SHP77 (cell line): Measurements from ENCODE around the gene PPP1R14C.
"Not testable (repeated sequence)": the region's sequence is repeated elsewhere in the genome, so short reads cannot be mapped to it uniquely, and the experiment has no call there.

Experiments used
- DNase-seq, 2 experiments: peaks; one replicate each; lab custom pipeline; 2025; lab: John Stamatoyannopoulos, UW

PPP1R14C gene

DNA sequence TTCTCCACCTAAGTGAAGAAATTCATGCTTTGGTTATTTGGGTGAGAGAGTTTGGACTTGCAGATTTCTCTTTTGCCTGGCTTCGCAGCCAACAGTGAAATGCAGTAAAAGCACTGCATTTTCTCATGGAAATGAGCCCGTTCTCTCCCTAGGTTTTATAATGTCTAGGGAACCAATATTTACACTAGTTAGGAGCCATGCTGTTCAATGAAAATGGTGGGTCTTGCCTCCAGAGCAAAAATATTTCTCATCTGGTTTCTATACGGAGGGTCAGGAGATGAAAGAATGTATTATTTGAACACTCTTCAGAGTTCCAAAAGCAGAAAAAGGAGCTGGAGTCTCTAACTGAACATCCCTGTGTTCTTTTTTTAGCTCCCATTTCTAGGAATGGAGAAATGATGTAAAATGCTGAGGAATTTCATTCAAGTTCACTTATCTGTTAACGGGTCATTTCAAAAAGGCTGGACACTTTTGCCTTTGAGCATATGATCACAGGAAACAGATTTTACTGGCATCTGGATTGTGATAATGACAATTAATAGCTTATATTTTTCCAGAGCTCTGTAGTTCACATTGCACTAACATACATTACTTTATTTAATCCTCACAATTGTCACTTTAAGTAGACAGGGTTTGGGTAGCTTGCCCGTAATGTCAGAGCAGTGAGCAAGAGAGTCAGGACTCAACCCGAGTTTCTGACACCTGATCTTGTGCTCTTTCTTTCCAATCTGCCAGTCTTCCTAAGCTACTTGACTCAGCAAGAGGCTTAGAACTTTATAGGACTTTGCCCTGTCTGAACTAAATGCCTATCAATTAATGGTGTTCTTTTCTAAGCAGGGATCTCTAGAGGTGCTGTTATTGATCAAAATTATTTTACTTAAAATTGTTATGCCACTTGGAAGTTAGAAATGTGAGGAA lies 78.0 kb downstream of the PPP1R14C start:
- DNase-seq, result no peak

DNA sequence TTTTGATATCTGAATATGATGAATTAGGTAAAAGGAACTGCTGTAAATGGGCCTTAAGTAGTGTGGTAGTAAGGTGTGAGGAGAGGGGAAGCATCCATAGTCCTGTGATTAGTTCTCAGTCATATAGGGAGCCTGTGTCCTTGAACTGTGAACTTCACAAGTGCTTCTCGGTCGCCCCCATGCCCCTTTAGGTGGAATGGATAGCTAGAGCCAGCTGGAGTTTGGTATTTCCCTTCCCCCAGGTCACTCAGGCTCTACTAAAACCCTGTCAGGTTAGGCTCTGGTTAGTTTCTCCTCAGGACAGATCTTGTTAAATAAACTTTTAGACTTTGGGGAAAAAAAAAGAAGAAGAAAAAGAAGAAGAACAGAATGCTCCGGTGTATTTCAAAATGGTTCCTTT lies 82.0 kb downstream of the PPP1R14C start:
- no peak for DNase-seq

DNA sequence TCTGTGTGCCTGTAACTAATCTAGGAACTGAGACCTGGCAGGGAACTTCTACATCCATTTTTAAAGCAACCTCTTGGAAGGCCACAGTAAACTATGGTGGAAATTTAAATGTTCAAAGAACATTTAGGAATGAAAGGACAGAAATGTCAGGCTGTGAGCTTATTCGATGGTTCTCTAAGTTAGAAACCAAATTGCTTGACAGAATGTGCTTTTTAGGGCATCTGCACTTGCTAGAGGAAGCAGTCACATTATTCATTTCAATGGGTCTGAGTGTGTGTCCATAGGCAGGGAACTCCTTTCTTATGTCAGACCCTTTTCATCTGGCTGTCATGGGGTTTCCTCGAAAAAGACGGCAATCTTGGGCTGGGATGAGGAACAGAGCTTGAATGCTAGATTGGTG lies 84.4 kb downstream of the PPP1R14C start:
- DNase-seq, result no peak

DNA sequence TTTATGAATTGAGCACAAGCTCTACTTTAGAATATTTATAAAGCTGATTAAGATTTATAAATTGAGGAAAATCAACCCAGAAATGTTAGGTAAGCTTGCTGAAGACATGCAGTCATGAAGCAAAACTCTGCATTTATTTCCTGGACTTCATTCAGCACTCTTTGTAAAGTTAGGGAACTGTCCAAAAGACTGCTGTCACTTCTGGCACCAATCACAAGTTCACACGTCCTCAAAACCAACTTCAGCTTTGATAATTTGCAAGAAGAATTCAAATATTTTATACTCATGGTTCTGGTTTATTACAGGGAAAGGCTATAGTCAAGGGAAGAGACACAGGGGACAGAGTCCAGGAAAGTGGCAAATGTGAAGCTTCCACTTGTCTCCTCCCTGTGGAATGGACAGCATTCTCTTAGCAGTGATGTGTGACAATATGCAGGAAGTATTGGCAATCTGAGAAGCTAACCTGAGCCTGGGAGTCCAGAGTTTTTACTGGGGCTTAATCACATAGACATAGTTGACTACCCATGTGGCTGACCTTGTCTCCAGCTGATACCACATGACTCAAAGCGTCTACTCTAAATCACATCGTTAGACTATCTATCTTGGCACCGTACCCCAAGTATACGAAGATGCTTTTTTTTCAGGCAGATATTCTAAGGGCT lies 85.4 kb downstream of the PPP1R14C start:
- no peak for DNase-seq

DNA sequence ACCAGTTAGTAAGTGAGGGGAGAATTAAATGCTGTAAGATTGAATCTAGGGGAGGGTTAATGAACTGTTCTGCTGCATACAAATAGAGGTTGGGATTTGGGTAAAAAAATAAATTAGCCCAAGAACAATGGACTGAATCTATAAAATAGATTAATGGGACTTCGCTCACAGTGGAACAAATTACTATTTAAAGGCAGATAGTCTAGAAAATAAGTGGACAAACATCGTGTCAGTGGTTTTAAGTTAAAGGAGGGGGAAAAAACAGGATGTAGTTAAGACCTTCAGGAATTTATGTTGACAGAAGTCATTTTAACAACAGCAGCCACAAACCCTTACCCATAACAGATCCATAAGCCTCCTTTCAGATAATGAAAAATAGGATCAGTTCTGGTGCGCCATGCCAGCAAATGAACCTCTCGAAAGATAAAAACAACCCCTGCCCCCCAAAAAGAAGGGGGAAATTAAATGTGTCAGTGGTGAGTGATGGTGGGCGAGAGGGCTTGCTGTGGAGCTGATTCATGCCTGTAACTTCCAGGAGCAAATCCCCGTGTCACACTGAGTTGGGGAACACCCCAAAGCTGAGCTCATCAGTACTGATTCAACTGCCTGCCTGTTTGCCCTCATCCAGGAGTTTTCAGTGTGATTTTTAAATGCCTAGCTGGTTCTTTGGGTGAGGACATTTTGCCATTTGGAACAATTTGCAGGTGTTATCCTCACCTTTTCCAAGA lies 86.8 kb downstream of the PPP1R14C start:
- DNase-seq, result no peak

DNA sequence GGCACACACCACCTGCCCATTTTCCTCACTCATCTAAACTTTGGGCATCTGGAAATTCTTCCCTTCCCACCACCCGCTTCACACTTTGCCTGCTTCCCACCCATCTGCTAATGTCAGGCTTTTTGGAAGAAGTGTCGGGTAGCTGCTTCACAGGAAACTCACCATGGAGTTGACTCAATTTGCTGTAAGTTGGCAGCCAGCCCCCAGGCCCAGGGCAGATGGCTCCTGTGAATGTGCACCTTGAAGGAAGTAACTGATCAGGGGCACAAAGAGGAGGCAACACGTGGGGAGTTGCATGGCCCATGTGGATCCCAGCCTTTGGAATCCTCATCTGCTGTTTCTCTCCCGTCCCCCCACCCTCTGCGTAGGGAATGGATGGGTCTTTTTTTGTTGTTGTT lies 87.3 kb downstream of the PPP1R14C start:
- no peak for DNase-seq

DNA sequence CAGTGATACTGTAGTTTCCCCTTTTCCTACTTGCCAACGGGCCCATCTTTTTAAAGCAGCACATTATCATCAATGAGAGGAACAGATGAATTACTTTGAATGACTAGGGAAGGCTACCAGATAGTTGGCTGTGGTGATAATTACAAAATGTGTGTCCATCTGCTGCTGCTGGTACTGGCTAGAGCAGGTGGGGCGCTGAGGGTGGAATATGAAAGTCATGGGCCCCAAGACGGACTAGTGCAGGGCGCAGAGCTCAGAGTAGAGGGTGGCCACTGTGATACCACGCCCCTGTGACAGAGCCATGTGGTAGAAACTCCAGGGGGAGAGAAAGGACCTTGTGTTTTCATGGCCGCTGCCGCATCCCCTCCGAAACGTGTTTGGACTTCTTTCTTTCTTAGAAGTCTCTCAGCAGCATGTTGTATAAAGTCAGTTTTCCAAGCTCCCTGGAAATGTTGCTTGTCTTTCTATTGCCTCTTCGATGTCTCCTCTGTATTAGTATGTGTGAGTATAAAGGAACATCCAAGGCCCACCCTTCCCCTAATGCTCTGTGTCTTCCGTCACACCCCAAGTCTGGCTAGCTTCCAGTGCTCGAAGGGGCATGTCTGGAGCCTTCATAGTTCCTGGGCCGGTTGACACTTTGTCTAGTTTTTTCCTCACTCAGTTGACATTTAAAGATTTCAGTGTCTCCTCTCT lies 88.1 kb downstream of the PPP1R14C start:
- no peak for DNase-seq

DNA sequence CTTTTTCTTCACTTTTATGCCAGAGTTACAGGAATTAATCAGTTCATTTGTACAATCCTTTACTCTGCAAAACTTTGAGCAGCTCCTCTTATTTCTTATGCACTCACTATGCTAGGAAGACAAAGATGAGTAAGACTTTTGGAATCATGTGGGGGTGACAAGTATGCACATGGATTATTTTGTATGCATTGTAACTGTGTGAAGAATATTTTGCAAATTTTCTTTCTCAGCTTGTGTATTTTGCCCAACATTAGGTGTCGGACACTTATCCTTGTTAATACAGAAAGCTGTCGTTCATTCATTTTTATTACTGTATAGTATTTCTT lies 88.6 kb downstream of the PPP1R14C start:
- DNase-seq, result no peak

DNA sequence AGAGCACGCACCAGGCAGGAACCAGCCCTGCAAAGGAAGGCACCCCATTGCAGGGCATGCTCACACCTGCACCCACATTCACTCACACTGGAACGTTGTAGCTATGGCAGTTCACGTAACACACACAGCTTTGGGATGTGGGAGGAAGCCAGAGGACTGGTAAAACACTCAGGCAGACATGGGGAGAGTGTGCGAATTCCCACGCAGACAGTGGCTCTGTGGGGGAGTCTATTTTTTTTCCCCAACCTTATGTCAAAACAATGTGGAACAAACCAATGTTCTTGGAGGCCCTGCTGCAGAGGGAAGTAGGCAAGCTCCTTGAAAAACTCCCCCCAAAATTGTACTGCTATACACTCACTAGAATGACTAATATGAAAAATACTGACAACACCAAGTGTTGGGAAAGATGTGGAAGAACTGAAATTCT lies 91.0 kb downstream of the PPP1R14C start:
- no peak for DNase-seq

DNA sequence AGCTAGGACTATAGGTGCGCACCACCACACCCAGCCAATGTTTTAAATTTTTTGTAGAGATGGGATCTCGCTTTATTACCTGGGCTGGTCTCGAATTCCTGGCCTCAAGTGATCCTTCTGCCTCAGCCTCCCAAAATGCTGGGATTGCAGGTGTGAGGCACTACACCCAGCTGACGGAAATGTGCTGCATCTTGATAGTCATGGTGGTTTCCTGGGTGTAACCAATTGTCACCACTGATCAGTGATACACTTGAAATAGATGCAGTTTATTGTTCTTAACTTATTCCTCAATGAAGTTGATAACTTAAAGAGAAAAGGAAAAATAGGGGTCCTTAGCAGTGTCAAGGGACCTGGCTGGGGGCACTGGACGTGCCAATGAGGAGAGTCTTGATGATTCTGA lies 92.4 kb downstream of the PPP1R14C start:
- DNase-seq, result no peak

DNA sequence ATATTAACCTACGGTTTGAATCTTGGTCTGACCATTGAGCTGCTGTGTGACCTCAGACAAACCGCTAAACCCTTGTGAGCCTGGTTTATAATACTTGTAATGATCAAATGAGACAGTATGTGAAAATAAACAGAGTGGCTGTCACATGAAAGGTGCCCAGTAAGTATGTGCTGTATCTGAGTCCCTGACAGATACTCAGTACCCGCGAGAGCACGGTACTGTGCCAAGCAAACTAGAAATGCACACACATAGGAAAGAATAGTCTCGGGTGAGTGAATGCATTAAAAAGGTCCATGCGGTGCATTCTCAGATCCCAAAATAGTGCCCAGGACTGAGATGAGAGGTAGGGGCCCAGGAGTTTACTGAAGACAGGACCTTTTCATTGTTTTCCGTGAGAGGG lies 93.3 kb downstream of the PPP1R14C start:
- no peak for DNase-seq

DNA sequence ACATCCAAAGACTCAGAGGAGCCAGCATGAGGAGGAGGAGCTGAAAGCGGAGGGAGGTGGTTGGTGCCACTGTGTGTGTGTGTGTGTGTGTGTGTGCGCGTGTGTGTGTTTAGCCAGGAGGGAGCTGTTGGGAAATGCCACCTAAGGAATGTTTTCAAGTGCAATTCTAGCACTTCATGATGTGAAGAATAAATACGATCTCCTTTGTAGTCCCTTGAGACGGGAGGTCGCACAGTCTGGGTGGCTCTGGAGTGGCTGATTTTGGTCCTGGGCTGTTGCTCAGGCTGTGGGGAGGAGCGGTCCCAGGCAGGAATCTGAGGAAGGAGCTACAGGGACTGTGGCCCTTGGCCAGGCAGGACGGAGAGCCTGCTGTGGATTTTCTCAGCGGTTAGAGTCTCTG lies 93.7 kb downstream of the PPP1R14C start:
- DNase-seq, result no peak

DNA sequence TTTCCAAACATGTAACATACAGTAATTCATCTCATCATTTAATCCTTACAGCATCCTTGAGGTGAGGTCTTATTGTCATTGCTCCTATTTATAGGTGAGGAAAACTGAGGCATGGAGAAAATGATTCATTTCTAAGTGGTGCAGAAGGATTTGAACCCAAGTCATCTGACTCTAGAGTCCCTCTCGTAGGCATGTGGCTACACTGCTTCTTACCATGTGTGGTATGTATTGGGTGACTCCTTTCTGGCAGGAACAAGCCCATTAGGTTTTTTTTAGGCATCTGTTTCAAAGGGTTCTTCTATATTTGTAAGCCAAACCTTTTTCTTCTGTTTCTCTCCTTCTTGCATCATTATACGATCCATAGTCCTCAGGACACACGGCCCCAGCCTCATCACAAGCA lies 94.8 kb downstream of the PPP1R14C start:
- DNase-seq, result no peak

DNA sequence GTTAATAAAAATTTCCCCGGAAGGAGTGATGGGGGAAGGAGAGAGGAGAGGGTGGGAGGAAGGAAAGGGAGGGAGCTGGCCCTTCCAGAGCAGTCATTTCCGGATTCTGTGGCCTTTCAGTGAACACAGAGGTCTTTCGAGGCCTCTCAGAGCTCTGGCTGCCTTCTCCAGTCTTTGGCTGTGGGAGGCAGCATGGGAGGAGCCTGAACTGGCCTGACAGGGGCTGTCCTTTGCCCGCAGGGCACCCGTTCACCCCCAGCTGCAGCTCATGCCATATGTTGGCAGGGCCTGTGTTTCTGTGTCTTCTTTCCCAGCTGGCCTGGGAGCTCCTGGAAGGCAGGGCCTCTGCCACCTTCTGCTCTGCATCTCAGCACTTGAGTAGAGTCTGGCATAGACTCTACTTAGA lies 95.5 kb downstream of the PPP1R14C start:
- no peak for DNase-seq

DNA sequence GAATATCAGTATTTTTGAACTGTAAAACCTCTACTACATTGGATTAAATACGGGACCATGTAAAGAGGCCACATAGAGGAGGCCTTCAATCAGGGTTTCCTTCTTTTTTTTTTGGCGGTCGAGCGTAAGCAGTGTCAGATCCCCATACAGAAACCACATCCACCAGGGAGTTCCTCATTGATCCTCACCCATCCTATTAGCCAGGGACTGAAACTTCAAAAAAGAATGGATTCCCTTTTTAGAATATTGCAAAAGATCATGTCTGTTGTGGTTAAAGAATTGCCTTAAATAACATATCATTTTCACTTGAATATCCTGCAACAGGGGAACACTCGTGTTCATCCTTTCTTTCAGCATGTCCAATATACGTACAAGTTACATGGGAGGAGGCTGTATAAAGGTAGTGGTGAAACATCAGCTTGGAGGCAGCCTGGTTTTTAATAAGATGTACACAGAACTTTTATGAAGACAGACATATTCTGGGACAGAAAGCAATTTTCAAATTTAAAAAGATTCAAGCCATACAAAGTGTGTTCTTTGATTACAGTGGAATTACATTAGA lies 96.1 kb downstream of the PPP1R14C start:
- no peak for DNase-seq

DNA sequence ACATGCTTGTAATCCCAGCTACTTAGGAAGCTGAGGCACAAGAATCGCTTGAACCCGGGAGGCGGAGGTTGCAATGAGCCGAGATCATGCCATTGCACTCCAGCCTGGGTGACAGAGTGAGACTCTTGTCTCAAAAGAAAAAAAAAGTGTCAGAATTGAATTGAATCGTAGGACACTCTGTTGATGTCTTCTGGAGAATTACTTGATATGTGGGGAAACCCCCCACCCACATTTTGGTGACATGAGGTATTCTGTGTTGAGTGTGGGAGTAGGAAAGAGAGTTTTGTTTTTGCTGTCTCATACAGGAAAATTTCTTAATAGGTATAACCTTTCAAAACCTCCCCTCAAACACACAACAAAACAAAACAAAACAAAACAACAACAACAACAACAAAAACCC lies 98.9 kb downstream of the PPP1R14C start:
- DNase-seq, result not testable (repeated sequence)

DNA sequence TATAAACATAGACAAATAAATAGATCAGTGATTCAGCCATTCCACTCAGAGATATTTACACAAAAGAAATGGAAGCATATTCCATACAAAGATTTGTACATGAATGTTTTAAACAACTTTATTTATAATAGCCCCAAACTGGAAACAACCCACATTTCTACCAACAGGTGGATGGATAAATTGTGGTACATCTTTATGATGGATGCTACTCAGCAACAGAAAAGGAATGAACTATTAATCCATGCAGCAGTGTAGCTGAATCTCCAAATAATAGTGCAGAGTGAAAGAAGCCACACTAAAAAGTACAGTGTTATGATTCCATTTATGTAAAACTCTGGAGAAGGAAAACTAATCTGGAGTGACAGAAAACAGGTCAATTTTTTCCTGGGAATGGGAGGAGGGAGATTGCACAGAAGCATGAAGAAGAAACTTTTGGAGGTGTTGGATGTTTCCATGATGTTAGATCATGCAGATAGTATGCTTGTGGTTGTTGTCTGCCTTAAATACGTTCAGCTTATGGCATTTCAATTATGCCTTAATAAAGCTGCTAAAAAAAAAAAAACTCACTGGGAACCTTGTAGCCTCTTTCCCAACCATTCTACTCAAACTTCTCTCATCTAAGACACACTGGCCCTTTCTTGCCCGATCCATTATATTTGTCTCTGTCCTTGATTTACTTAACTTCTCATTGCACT lies 100.9 kb downstream of the PPP1R14C start:
- DNase-seq, result no peak

DNA sequence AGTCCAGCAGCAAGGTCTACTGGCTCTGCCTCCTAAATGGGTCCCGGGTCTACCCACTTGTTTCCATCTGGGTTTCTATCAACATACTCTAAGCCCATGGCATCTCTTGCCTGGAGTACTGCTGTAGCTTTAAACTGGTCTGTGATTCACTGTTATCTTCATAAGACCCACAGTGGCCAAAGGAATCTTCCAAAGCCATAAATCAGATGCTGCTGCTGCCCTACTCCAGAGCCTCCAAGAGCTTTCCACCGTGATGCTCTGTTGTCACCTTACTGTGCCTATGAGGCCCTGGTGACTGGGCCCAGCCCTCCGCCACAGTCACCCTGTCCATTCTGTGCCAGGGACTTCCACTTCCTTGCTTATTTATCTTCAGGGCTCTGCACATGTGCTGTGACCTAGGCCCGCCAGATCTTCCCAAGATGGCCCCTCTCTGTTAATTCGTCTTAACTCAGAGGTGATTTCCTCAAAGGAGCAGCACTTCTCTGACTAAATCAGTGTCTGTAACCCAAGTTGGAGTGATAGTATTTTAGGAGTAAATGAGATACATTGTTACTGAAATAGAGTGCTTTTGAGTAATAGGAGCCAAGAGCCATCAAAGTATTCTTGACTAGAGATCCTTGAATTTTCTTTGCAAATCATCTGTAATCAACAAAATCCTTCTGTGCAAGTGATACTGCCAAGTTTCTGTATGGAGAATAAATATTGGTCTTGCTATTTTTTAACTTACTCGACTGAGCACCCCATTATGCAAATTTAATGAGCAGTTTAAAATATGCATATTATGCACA lies 102.5 kb downstream of the PPP1R14C start:
- no peak for DNase-seq

DNA sequence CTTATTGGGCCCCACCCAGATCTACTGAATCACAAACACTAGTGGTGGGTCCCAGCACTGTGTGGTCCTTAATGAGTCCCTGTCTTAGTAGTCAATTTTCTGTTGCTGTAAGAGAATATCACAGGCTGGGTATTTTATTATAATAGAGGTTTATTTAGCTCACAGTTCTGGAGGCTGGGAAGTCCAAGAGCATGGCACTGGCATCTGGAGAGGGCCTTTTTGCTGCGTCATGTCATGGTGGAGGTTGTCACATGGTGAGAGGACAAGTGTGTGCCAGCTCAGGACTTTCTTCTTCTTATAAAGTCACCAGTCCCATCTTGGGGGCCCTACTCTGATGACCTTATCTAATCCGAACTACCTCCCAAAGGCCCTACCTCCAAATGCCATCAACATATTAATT lies 105.0 kb downstream of the PPP1R14C start:
- DNase-seq, result no peak

DNA sequence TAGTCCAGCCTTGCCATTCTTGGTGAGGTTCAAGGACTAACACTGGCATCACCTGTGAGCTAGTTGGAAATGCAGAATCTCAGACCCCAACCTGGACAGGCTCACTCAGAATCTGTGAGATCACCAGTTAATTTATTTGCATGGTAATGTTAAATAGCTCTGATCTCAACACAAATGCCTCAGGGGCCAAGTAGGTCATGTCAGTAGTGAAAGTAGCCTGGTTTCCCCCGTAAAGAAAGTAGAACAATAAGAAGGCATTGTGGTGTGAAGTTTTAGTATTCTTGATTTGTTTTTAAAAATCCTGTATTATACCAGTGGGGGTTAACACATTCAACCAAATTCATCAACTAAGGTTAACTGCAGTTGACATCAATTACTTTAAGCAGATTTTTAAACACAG lies 105.5 kb downstream of the PPP1R14C start:
- DNase-seq, result no peak

DNA sequence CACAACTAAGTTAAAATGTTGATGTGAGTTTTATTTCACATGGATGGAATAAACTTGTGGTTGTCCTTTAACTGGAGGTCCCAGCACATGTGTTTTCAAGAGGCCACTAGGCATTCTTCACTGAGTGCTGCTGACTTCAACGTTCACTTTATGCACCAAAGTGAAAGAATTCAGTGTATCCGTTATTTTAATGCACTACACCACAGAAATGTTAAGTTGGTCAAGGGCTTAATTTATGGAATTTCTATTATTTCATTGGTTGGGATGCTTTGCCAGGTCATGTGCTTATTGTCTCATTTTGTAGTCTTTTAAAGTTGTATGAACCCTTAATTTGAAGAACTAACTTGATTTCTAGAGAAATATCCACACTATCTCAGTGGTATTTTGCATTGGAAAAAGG lies 106.4 kb downstream of the PPP1R14C start:
- DNase-seq, result no peak
